ENCODE data around the gene DPH3. TPM values are rescaled to one million over a fixed set of nuclear protein-coding genes. Genes with fewer than 3 reads are reported as not detected.
"Not testable (repeated sequence)": the region's sequence is repeated elsewhere in the genome, so short reads cannot be mapped to it uniquely, and the experiment has no call there.

The DPH3 gene
- total RNA-seq, result 20.0 TPM
- polyA plus RNA-seq, result 10 to 100 TPM; 19.6 to 30.0 (median 22.5) TPM

DNA sequence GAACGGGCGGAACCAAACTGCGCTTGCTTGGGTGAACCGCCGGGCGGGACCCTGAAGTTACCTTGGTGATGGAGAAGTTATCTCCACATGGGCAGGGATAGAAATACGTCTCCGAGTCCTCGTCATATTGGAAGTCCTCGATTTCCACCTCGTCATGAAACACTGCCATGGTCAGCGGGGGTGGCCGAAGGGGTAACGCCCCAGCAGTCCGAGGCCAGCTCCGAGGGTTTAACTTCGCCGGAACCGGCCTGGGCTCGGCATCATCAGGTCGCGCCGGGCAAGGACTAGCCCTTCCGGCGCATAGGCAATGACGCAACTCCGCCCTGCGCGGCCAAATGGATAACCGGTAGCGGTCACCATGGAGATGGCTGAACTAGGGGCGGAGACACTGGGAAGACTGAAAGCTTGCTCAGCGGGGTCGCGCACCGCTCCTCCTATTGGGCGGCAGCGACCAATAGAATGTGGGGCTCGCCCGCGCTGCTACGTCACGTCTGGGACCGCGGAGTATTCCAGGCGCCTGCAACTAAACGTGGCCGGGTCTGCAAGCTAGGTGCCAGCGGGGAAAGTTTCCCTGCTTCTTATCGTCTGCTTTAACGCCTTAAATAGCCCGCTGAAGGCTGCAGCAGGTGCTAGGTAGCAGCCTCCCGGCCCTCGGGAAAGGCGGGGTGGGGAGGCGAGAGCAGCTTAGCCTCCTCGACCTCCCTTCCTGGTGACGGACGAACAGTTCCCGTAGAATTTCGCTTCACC lies at the start of gene DPH3, which contains the start of gene OXNAD1:
Gene DPH3, minus strand, starts transcription at position 236 of the 747 bp plus-strand sequence. Its CDS starts 67 bp downstream, at position 169.
Gene OXNAD1, plus strand, starts transcription at position 505 of the 747 bp plus-strand sequence. CDS start 5,741 bp downstream, outside the sequence.
- H3K27ac ChIP-seq (ENCODE audit: insufficient read depth, low read length, poor library complexity, severe bottlenecking), result peak within 1 kb of the TSS; percentile 94
- H3K4me1 Mint-ChIP-seq, result peaks cover 20 to 47% (median 26%) of the 10 kb centered on the region in 4 donors
- peaks cover 12% of the 10 kb centered on the region for H3K36me3 ChIP-seq (ENCODE audit: control insufficient read depth, insufficient read depth, low read length)
- H3K9me3 ChIP-seq (ENCODE audit: control insufficient read depth in 2 of 2, low read length in 2 of 2), result no peaks in the 10 kb centered on the region
- no peaks in the 10 kb centered on the region for H3K27me3 Mint-ChIP-seq
- H3K4me3 ChIP-seq (ENCODE audit: low read depth, low read length), result peak within 1 kb of the TSS; percentile 96
- peaks cover 17% of the 10 kb centered on the region for H3K4me1 ChIP-seq (ENCODE audit: control insufficient read depth, insufficient read depth, low read length, poor library complexity, severe bottlenecking)
- H3K4me3 Mint-ChIP-seq, result peak within 1 kb of the TSS; percentile 97 to 100 (median 99)
- peaks cover 6% of the 10 kb centered on the region for H3K36me3 Mint-ChIP-seq
- DNase-seq (peak; percentile 99 to 100 (median 99)), ATAC-seq (ENCODE audit: low read depth in 2 of 2) (peak; percentile 95 to 96)
- H3K27ac Mint-ChIP-seq, result peak within 1 kb of the TSS; percentile 98 to 99 (median 99)
- no peaks in the 10 kb centered on the region for H3K27me3 ChIP-seq (ENCODE audit: control insufficient read depth, insufficient read depth, low read length)
- H3K9me3 Mint-ChIP-seq, result no peaks in the 10 kb centered on the region

GRCh38 chr3:16313886-16314645 lies 49.3 kb upstream of the DPH3 start:
- Mint-ChIP-seq H3K27me3 (no peaks in the 10 kb centered on the region), H3K4me1 (peaks cover 36 to 94% (median 72%) of the 10 kb centered on the region in 4 donors), H3K9me3 (no peaks in the 10 kb centered on the region), H3K4me3 (peak overlapping the region; percentile 66 to 81 (median 78)), H3K36me3 (peaks cover 48% of the 10 kb centered on the region), H3K27ac (peak overlapping the region; percentile 91 to 100 (median 93))
- H3K27me3 ChIP-seq (ENCODE audit: control insufficient read depth, insufficient read depth, low read length), result no peaks in the 10 kb centered on the region
- peaks cover 100% of the 10 kb centered on the region for H3K4me1 ChIP-seq (ENCODE audit: control insufficient read depth, insufficient read depth, low read length, poor library complexity, severe bottlenecking)
- H3K4me3 ChIP-seq (ENCODE audit: low read depth, low read length), result peak overlapping the region; percentile 55
- H3K36me3 ChIP-seq (ENCODE audit: control insufficient read depth, insufficient read depth, low read length), result peaks cover 43% of the 10 kb centered on the region
- H3K9me3 ChIP-seq (ENCODE audit: control insufficient read depth in 2 of 2, low read length in 2 of 2), result no peaks in the 10 kb centered on the region
- H3K27ac ChIP-seq (ENCODE audit: insufficient read depth, low read length, poor library complexity, severe bottlenecking), result peak overlapping the region; percentile 70
- ATAC-seq (ENCODE audit: low read depth in 2 of 2) (no peak), DNase-seq (no peak)

GRCh38 chr3:16311960-16312451 lies 47.3 kb upstream of the DPH3 start:
- peaks cover 36 to 93% (median 74%) of the 10 kb centered on the region in 4 donors for H3K4me1 Mint-ChIP-seq
- peak overlapping the region; percentile 93 to 100 (median 94) for H3K27ac Mint-ChIP-seq
- peaks cover 57% of the 10 kb centered on the region for H3K36me3 Mint-ChIP-seq
- peak overlapping the region; percentile 80 to 90 (median 86) for H3K4me3 Mint-ChIP-seq
- no peaks in the 10 kb centered on the region for H3K27me3 ChIP-seq (ENCODE audit: control insufficient read depth, insufficient read depth, low read length)
- H3K36me3 ChIP-seq (ENCODE audit: control insufficient read depth, insufficient read depth, low read length), result peaks cover 33% of the 10 kb centered on the region
- peak overlapping the region; percentile 70 for H3K27ac ChIP-seq (ENCODE audit: insufficient read depth, low read length, poor library complexity, severe bottlenecking)
- no peaks in the 10 kb centered on the region for H3K27me3 Mint-ChIP-seq
- no peaks in the 10 kb centered on the region for H3K9me3 Mint-ChIP-seq
- H3K9me3 ChIP-seq (ENCODE audit: control insufficient read depth in 2 of 2, low read length in 2 of 2), result no peaks in the 10 kb centered on the region
- DNase-seq (peak; percentile 55 to 89 (median 75)), ATAC-seq (ENCODE audit: low read depth in 2 of 2) (peak; percentile 77 to 79)
- peak overlapping the region; percentile 61 for H3K4me3 ChIP-seq (ENCODE audit: low read depth, low read length)
- peaks cover 100% of the 10 kb centered on the region for H3K4me1 ChIP-seq (ENCODE audit: control insufficient read depth, insufficient read depth, low read length, poor library complexity, severe bottlenecking)

DNA sequence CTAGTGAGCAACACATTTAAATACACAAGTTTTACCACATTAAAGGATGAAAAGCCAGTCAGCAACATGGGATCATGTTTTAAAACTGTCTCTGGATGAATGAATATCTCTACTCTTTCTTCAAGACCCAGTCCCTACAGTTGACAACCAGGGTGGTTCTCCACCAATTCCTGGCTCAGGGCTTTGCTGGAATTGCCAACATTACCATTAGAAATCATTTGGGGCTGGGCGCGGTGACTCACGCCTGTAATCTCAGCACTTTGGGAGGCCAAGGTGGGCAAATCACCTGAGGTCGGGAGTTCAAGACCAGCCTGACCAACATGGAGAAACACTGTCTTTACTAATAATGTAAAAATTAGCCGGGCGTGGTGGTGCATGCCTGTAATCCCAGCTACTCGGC lies 45.7 kb upstream of the DPH3 start:
- H3K9me3 ChIP-seq (ENCODE audit: control insufficient read depth in 2 of 2, low read length in 2 of 2); DNase-seq; H3K27me3 Mint-ChIP-seq; H3K9me3 Mint-ChIP-seq; ATAC-seq (ENCODE audit: low read depth in 2 of 2); H3K27me3 ChIP-seq (ENCODE audit: control insufficient read depth, insufficient read depth, low read length): not testable (repeated sequence)
- Mint-ChIP-seq H3K4me3 (peak overlapping the region; percentile 71 to 89 (median 82)), H3K4me1 (peaks cover 44 to 93% (median 77%) of the 10 kb centered on the region in 4 donors), H3K27ac (peak overlapping the region in 2 of 3 donors; percentile 89 to 93), H3K36me3 (peaks cover 57% of the 10 kb centered on the region)
- Histone ChIP-seq H3K36me3 (ENCODE audit: control insufficient read depth, insufficient read depth, low read length) (peaks cover 18% of the 10 kb centered on the region), H3K27ac (ENCODE audit: insufficient read depth, low read length, poor library complexity, severe bottlenecking) (peak overlapping the region; percentile 81), H3K4me1 (ENCODE audit: control insufficient read depth, insufficient read depth, low read length, poor library complexity, severe bottlenecking) (peaks cover 100% of the 10 kb centered on the region), H3K4me3 (ENCODE audit: low read depth, low read length) (peak overlapping the region; percentile 67)

DNA sequence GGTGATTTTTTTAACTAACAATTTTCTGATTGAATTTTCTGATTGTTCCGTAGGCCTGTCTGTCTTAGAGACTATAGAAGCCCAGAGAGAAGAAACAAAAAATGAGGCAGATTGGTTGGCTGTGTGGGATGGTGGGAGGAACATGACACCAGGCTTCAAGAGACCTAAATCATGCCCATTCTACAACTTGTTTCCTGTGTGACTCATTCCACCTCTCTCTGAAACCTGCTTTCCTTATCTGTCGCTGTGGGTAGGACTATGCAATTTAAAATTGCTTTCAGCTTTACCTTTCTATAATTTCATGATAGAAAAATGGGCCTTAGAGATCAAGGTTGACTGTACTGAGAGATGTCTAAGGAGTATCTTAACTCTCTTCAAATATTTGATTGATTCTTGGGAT lies 44.8 kb upstream of the DPH3 start:
- Histone ChIP-seq H3K4me1 (ENCODE audit: control insufficient read depth, insufficient read depth, low read length, poor library complexity, severe bottlenecking) (peaks cover 100% of the 10 kb centered on the region), H3K27me3 (ENCODE audit: control insufficient read depth, insufficient read depth, low read length) (no peaks in the 10 kb centered on the region), H3K27ac (ENCODE audit: insufficient read depth, low read length, poor library complexity, severe bottlenecking) (peak overlapping the region; percentile 81), H3K4me3 (ENCODE audit: low read depth, low read length) (peak overlapping the region; percentile 67), H3K9me3 (ENCODE audit: control insufficient read depth in 2 of 2, low read length in 2 of 2) (no peaks in the 10 kb centered on the region), H3K36me3 (ENCODE audit: control insufficient read depth, insufficient read depth, low read length) (peaks cover 13% of the 10 kb centered on the region)
- peak overlapping the region; percentile 71 to 89 (median 82) for H3K4me3 Mint-ChIP-seq
- no peaks in the 10 kb centered on the region for H3K27me3 Mint-ChIP-seq
- H3K27ac Mint-ChIP-seq, result peak overlapping the region; percentile 89 to 94 (median 93)
- H3K36me3 Mint-ChIP-seq, result peaks cover 58% of the 10 kb centered on the region
- H3K4me1 Mint-ChIP-seq, result peaks cover 45 to 93% (median 79%) of the 10 kb centered on the region in 4 donors
- no peaks in the 10 kb centered on the region for H3K9me3 Mint-ChIP-seq
- DNase-seq, result peak; percentile 55 to 91 (median 71)
- peak; percentile 81 to 86 for ATAC-seq (ENCODE audit: low read depth in 2 of 2)

- H3K4me3 ChIP-seq (ENCODE audit: low read depth, low read length), result peak overlapping the region; percentile 92
- Mint-ChIP-seq H3K36me3 (peaks cover 61% of the 10 kb centered on the region), H3K4me1 (peaks cover 49 to 91% (median 77%) of the 10 kb centered on the region in 4 donors), H3K27me3 (no peaks in the 10 kb centered on the region), H3K4me3 (peak overlapping the region in 3 of 4 donors; percentile 63 to 82 (median 68)), H3K27ac (peak overlapping the region; percentile 85 to 98 (median 95)), H3K9me3 (no peaks in the 10 kb centered on the region)
- H3K27me3 ChIP-seq (ENCODE audit: control insufficient read depth, insufficient read depth, low read length), result no peaks in the 10 kb centered on the region
- DNase-seq (no peak), ATAC-seq (ENCODE audit: low read depth in 2 of 2) (no peak)
- peaks cover 15% of the 10 kb centered on the region for H3K36me3 ChIP-seq (ENCODE audit: control insufficient read depth, insufficient read depth, low read length)
- peak overlapping the region; percentile 81 for H3K27ac ChIP-seq (ENCODE audit: insufficient read depth, low read length, poor library complexity, severe bottlenecking)
- no peaks in the 10 kb centered on the region for H3K9me3 ChIP-seq (ENCODE audit: control insufficient read depth in 2 of 2, low read length in 2 of 2)
- peaks cover 100% of the 10 kb centered on the region for H3K4me1 ChIP-seq (ENCODE audit: control insufficient read depth, insufficient read depth, low read length, poor library complexity, severe bottlenecking)
Measured at GRCh38 chr3:16308727-16309126, 44.0 kb upstream of the DPH3 start.

GRCh38 chr3:16307832-16308531 lies 43.2 kb upstream of the DPH3 start:
- Histone ChIP-seq H3K36me3 (ENCODE audit: control insufficient read depth, insufficient read depth, low read length) (peaks cover 19% of the 10 kb centered on the region), H3K4me3 (ENCODE audit: low read depth, low read length) (peak overlapping the region; percentile 92), H3K9me3 (ENCODE audit: control insufficient read depth in 2 of 2, low read length in 2 of 2) (no peaks in the 10 kb centered on the region), H3K27ac (ENCODE audit: insufficient read depth, low read length, poor library complexity, severe bottlenecking) (peak overlapping the region; percentile 81), H3K4me1 (ENCODE audit: control insufficient read depth, insufficient read depth, low read length, poor library complexity, severe bottlenecking) (peaks cover 100% of the 10 kb centered on the region), H3K27me3 (ENCODE audit: control insufficient read depth, insufficient read depth, low read length) (no peaks in the 10 kb centered on the region)
- Mint-ChIP-seq H3K27ac (peak overlapping the region; percentile 85 to 98 (median 95)), H3K9me3 (no peaks in the 10 kb centered on the region), H3K4me1 (peaks cover 52 to 90% (median 78%) of the 10 kb centered on the region in 4 donors), H3K27me3 (no peaks in the 10 kb centered on the region), H3K4me3 (peak overlapping the region; percentile 29 to 82 (median 66)), H3K36me3 (peaks cover 65% of the 10 kb centered on the region)
- DNase-seq (no peak), ATAC-seq (ENCODE audit: low read depth in 2 of 2) (no peak)

Data from CD4-positive, CD25-positive, alpha-beta regulatory T cell (primary cell).